GM19438 (cell line): ENCODE results near the gene SLC6A1.

ENCODE experiments used
- ATAC-seq: cut with Tn5 transposase; IDR thresholded peaks from one replicate; pipeline ENCODE4 v1.9.1; 2021; ENCODE audit warnings: low read depth; ENCODE audit not compliant: unreplicated experiment

Gene SLC6A1

GRCh38 chr3:10992943-10993728 is 588 bp downstream of the SLC6A1 start:
- no peak for ATAC-seq

GRCh38 chr3:10993729-10994065 is 1.1 kb downstream of the SLC6A1 start:
- no peak for ATAC-seq

- no peak for ATAC-seq
Observed at GRCh38 chr3:10994306-10994705, 1.8 kb downstream of the SLC6A1 start.

GRCh38 chr3:10995871-10996270 is 3.3 kb downstream of the SLC6A1 start:
- ATAC-seq, result no peak

- ATAC-seq, result no peak
Observed at GRCh38 chr3:10996345-10997013, 3.9 kb downstream of the SLC6A1 start.

- no peak for ATAC-seq
Observed at GRCh38 chr3:10997196-10997595, 4.6 kb downstream of the SLC6A1 start.

GRCh38 chr3:10998542-10998941 is 6.0 kb downstream of the SLC6A1 start:
- no peak for ATAC-seq

GRCh38 chr3:10999221-11000107 is 6.9 kb downstream of the SLC6A1 start:
- ATAC-seq, result no peak

GRCh38 chr3:11000528-11000927 is 8.0 kb downstream of the SLC6A1 start:
- no peak for ATAC-seq

GRCh38 chr3:11001020-11001657 is 8.6 kb downstream of the SLC6A1 start:
- no peak for ATAC-seq

- ATAC-seq, result no peak
Observed at GRCh38 chr3:11001658-11002021, 9.1 kb downstream of the SLC6A1 start.

- ATAC-seq, result no peak
Observed at GRCh38 chr3:11002371-11002807, 9.8 kb downstream of the SLC6A1 start.

- no peak for ATAC-seq
Observed at GRCh38 chr3:11004563-11004962, 12.0 kb downstream of the SLC6A1 start.

GRCh38 chr3:11005686-11006256 is 13.2 kb downstream of the SLC6A1 start:
- ATAC-seq, result no peak

GRCh38 chr3:11006986-11007933 is 14.7 kb downstream of the SLC6A1 start:
- no peak for ATAC-seq

GRCh38 chr3:11009898-11010297 is 17.4 kb downstream of the SLC6A1 start:
- no peak for ATAC-seq

- ATAC-seq, result no peak
Observed at GRCh38 chr3:11010426-11011165, 18.0 kb downstream of the SLC6A1 start.

- ATAC-seq, result no peak
Observed at GRCh38 chr3:11014253-11014652, 21.7 kb downstream of the SLC6A1 start.

- ATAC-seq, result no peak
Observed at GRCh38 chr3:11014752-11015151, 22.2 kb downstream of the SLC6A1 start.
